ENCODE measurements around the gene GPHN.

GRCh38 chr14:66998013-66998412 lies 490.1 kb downstream of the GPHN start:
- no peak for TF ChIP-seq CTCF (IDR thresholded peaks at IDR 0.05)
- TF ChIP-seq POLR2AphosphoS5 (IDR thresholded peaks at IDR 0.05): no peak
